CD4-positive, CD25-positive, alpha-beta regulatory T cell (primary cell): ENCODE measurements around the gene PCDHA9. TPM values are rescaled to one million over a fixed set of nuclear protein-coding genes. Genes with fewer than 3 reads are reported as not detected.
A peak's percentile ranks its signal among the peaks of the same experiment; 100 is the strongest.
"Not testable (repeated sequence)": the region's sequence is repeated elsewhere in the genome, so short reads cannot be mapped to it uniquely, and the experiment has no call there.

Experiments
- ATAC-seq, 2 donors: fragments of 150-1000 bp; cut with Tn5 transposase; one replicate each; pipeline ENCODE4 v1.10.0; 2021; ENCODE audit warnings: low read depth in 2 of 2, moderate number of reproducible peaks in 2 of 2, moderate library complexity in 1 of 2
- DNase-seq, 3 donors: peaks; one replicate each; pipeline versions ENCODE4 v3.0.0 to v3.0.0-alpha.2; 2012 to 2022; ENCODE audit warnings: mixed read lengths in 1 of 3
- H3K27ac ChIP-seq: one replicate; pipeline ENCODE4 v1.7.0; 2013; ENCODE audit warnings: mild to moderate bottlenecking, low read length; ENCODE audit not compliant: insufficient read depth, poor library complexity, severe bottlenecking
- H3K27me3 ChIP-seq: one replicate; pipeline ENCODE4 v1.7.0; 2013; ENCODE audit warnings: low read length; ENCODE audit not compliant: control insufficient read depth, insufficient read depth
- H3K36me3 ChIP-seq: one replicate; pipeline ENCODE4 v1.7.0; 2013; ENCODE audit warnings: mild to moderate bottlenecking, low read length, moderate library complexity; ENCODE audit not compliant: control insufficient read depth, insufficient read depth
- H3K4me1 ChIP-seq: 2 replicates; pipeline ENCODE4 v1.7.0; 2013; ENCODE audit warnings: mild to moderate bottlenecking, low read length; ENCODE audit not compliant: insufficient read depth, control insufficient read depth, poor library complexity, severe bottlenecking
- H3K4me3 ChIP-seq: one replicate; pipeline ENCODE4 v1.7.0; 2013; ENCODE audit warnings: low read depth, mild to moderate bottlenecking, low read length, moderate library complexity
- H3K9me3 ChIP-seq, 2 experiments: 1 replicate in 1 of 2; 2 replicates in 1 of 2; pipeline ENCODE4 v1.7.0; 2013; ENCODE audit warnings: low read length in 2 of 2, mild to moderate bottlenecking in 1 of 2, moderate library complexity in 1 of 2; ENCODE audit not compliant: control insufficient read depth in 2 of 2
- H3K27ac Mint-ChIP-seq, 3 donors: one replicate each; pipeline ENCODE4 v1.8.0; 2020 to 2022; ENCODE audit warnings: mild to moderate bottlenecking in 3 of 3, mixed read lengths in 3 of 3, moderate library complexity in 2 of 3
- H3K27me3 Mint-ChIP-seq: one replicate; pipeline ENCODE4 v1.8.0; 2022; ENCODE audit warnings: mild to moderate bottlenecking, mixed read lengths
- H3K36me3 Mint-ChIP-seq: one replicate; pipeline ENCODE4 v1.8.0; 2020; ENCODE audit warnings: mixed read lengths
- H3K4me1 Mint-ChIP-seq, 4 donors: one replicate each; pipeline ENCODE4 v1.8.0; 2020 to 2022; ENCODE audit warnings: mixed read lengths in 4 of 4, mild to moderate bottlenecking in 1 of 4
- H3K4me3 Mint-ChIP-seq, 4 donors: one replicate each; pipeline ENCODE4 v1.8.0; 2020 to 2022; ENCODE audit warnings: mild to moderate bottlenecking in 4 of 4, mixed read lengths in 4 of 4, moderate library complexity in 3 of 4
- H3K9me3 Mint-ChIP-seq, 7 donors: one replicate each; pipeline ENCODE4 v1.8.0; 2020 to 2022; ENCODE audit warnings: mixed read lengths in 7 of 7, mild to moderate bottlenecking in 3 of 7, moderate library complexity in 2 of 7
- polyA plus RNA-seq, 4 donors: library from polyadenylated mRNA; unstranded; fragments of 300-500 nt; fragmentation: Illumina TruSeq; gene quantifications; one replicate each; pipeline ENCODE4 v1.2.3, GENCODE V29; 2021
- total RNA-seq: library from RNA; stranded (reverse); gene quantifications from one replicate; pipeline ENCODE4 v1.2.3, GENCODE V29; 2022

Gene PCDHA9
- not detected for total RNA-seq
- polyA plus RNA-seq: not detected

DNA sequence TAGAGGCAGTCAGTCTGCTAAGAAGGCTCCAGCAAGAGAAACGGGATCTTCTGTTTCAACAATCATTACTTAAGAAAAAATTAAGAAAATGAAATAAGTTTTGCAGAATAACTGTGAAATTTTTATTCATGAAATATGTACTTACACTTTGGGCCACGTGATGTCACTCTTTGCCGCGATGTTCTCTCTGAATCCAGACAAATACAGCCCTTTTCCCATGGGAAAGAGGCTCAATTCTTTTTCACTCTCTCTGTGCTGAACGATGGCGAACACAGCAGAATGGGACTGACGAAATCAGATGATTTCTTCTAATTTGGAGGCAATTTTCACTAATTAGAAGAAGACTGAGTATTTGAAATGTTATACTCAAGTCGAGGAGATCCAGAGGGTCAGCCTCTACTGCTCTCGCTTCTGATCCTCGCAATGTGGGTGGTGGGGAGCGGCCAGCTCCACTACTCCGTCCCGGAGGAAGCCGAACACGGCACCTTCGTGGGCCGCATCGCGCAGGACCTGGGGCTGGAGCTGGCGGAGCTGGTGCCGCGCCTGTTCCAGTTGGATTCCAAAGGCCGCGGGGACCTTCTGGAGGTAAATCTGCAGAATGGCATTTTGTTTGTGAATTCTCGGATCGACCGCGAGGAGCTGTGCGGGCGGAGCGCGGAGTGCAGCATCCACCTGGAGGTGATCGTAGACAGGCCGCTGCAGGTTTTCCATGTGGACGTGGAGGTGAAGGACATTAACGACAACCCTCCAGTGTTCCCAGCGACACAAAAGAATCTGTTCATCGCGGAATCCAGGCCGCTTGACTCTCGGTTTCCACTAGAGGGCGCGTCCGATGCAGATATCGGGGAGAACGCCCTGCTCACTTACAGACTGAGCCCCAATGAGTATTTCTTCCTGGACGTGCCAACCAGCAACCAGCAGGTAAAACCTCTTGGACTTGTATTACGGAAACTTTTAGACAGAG, at the start of gene PCDHA9:
PCDHA9 (plus strand) TSS at position 244 of the 964 bp plus-strand sequence; CDS start at position 358, 114 bp downstream.
- ATAC-seq, H3K4me3 ChIP-seq, H3K36me3 Mint-ChIP-seq, H3K4me3 Mint-ChIP-seq, H3K27ac Mint-ChIP-seq, H3K27ac ChIP-seq, H3K4me1 Mint-ChIP-seq, H3K36me3 ChIP-seq, H3K27me3 ChIP-seq, H3K27me3 Mint-ChIP-seq, DNase-seq, H3K4me1 ChIP-seq: not testable (repeated sequence)
- peaks cover 0 to 13% (median 3%) of the 10 kb centered on the region in 7 donors for H3K9me3 Mint-ChIP-seq
- peaks cover 5 to 11% of the 10 kb centered on the region in 2 experiments for H3K9me3 ChIP-seq

DNA sequence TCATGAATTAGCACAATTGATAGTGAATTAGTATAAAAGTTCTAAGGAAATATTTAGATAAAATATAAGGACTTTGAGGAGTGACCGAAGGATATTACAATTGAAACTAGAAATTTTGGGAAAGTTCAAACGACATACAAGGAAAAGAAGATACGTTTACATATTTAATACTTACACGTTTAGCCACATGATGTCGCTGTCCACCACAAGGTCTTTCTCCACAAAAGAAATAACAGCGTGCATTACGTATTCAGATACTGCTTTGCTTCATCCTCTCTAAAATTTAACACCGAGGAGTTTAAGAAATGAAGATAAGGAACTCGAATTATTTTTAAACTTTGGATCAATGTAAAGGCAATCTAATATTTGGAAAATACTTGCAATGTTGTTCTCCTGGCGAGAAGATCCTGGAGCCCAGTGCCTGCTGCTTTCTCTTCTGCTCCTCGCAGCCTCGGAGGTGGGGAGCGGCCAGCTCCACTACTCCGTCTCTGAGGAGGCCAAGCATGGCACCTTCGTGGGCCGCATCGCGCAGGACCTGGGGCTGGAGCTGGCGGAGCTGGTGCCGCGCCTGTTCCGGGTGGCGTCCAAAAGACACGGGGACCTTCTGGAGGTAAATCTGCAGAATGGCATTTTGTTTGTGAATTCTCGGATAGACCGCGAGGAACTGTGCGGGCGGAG, 47.2 kb upstream of the PCDHA9 start, which contains the start of gene PCDHA3:
PCDHA3 (plus strand) TSS at position 242 of the 678 bp plus-strand sequence.
- DNase-seq (peak in 1 of 3 donors; percentile 6), ATAC-seq (no peak)
- H3K9me3 Mint-ChIP-seq: peaks cover 0 to 39% (median 10%) of the 10 kb centered on the region in 7 donors
- no peaks in the 10 kb centered on the region for H3K4me1 Mint-ChIP-seq
- Histone ChIP-seq H3K27ac (no peak within 1 kb of the TSS), H3K9me3 (peaks cover 6 to 32% of the 10 kb centered on the region in 2 experiments), H3K4me3 (no peak within 1 kb of the TSS), H3K4me1 (no peaks in the 10 kb centered on the region), H3K36me3 (no peaks in the 10 kb centered on the region), H3K27me3 (no peaks in the 10 kb centered on the region)
- peaks cover 5% of the 10 kb centered on the region for H3K27me3 Mint-ChIP-seq
- no peak within 1 kb of the TSS for H3K27ac Mint-ChIP-seq
- H3K36me3 Mint-ChIP-seq: no peaks in the 10 kb centered on the region
- H3K4me3 Mint-ChIP-seq: no peak within 1 kb of the TSS

DNA sequence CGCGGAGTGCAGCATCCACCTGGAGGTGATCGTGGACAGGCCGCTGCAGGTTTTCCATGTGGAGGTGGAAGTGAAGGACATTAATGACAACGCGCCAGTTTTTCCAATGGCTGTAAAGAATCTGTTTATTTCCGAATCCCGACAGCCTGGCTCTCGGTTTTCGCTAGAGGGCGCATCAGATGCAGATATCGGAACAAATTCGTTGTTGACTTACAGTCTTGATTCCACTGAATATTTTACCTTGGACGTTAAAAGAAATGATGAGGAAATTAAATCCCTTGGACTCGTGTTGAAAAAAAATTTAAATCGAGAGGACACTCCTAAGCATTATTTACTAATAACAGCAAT, 46.7 kb upstream of the PCDHA9 start:
- peaks cover 8 to 35% of the 10 kb centered on the region in 2 experiments for H3K9me3 ChIP-seq

DNA sequence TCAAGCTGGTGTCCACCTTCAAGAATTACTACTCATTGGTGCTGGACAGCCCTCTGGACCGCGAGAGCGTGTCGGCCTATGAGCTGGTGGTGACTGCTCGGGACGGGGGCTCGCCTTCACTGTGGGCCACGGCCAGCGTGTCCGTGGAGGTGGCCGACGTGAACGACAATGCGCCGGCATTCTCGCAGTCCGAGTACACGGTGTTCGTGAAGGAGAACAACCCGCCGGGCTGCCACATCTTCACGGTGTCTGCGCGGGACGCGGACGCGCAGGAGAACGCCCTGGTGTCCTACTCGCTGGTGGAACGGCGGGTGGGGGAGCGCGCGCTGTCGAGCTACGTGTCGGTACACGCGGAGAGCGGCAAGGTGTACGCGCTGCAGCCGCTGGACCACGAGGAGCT, 45.8 kb upstream of the PCDHA9 start:
- peaks cover 0 to 44% (median 11%) of the 10 kb centered on the region in 7 donors for H3K9me3 Mint-ChIP-seq
- not testable (repeated sequence) for H3K36me3 Mint-ChIP-seq, H3K27ac Mint-ChIP-seq, H3K4me3 Mint-ChIP-seq, H3K27me3 ChIP-seq, H3K27ac ChIP-seq, ATAC-seq, H3K4me3 ChIP-seq, H3K4me1 Mint-ChIP-seq, H3K4me1 ChIP-seq, DNase-seq, H3K36me3 ChIP-seq
- H3K27me3 Mint-ChIP-seq: peaks cover 12% of the 10 kb centered on the region
- H3K9me3 ChIP-seq: peaks cover 9 to 38% of the 10 kb centered on the region in 2 experiments

More for the DNA sequence above, 46.7 kb upstream of the PCDHA9 start:
- no peak overlapping the region for H3K4me3 ChIP-seq
- no peak overlapping the region for H3K4me3 Mint-ChIP-seq
- H3K36me3 Mint-ChIP-seq: no peaks in the 10 kb centered on the region
- peaks cover 8% of the 10 kb centered on the region for H3K27me3 Mint-ChIP-seq
- no peaks in the 10 kb centered on the region for H3K4me1 Mint-ChIP-seq
- no peaks in the 10 kb centered on the region for H3K4me1 ChIP-seq
- no peaks in the 10 kb centered on the region for H3K36me3 ChIP-seq
- DNase-seq (no peak), ATAC-seq (no peak)
- no peaks in the 10 kb centered on the region for H3K27me3 ChIP-seq
- H3K9me3 Mint-ChIP-seq: peaks cover 0 to 40% (median 11%) of the 10 kb centered on the region in 7 donors
- no peak overlapping the region for H3K27ac Mint-ChIP-seq
- H3K27ac ChIP-seq: no peak overlapping the region

DNA sequence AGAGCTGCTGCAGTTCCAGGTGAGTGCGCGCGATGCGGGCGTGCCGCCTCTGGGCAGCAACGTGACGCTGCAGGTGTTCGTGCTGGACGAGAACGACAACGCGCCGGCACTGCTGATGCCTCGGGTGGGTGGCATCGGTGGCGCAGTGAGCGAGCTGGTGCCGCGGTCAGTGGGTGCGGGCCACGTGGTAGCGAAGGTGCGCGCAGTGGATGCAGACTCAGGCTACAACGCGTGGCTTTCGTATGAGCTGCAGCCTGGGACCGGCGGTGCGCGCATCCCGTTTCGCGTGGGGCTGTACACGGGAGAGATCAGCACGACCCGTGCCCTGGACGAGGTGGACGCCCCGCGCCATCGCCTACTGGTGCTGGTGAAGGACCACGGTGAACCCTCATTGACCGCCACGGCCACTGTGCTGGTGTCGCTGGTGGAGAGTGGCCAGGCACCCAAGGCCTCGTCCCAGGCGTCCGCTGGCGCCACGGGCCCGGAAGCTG, 45.4 kb upstream of the PCDHA9 start:
- H3K27me3 ChIP-seq: peaks cover 3% of the 10 kb centered on the region
- no peak overlapping the region for H3K4me3 Mint-ChIP-seq
- no peak overlapping the region for H3K27ac ChIP-seq
- DNase-seq (no peak), ATAC-seq (no peak)
- peaks cover 12% of the 10 kb centered on the region for H3K27me3 Mint-ChIP-seq
- H3K4me1 Mint-ChIP-seq: no peaks in the 10 kb centered on the region
- H3K36me3 ChIP-seq: no peaks in the 10 kb centered on the region
- H3K27ac Mint-ChIP-seq: no peak overlapping the region
- H3K9me3 ChIP-seq: peaks cover 11 to 43% of the 10 kb centered on the region in 2 experiments
- no peaks in the 10 kb centered on the region for H3K4me1 ChIP-seq
- peaks cover 0 to 48% (median 11%) of the 10 kb centered on the region in 7 donors for H3K9me3 Mint-ChIP-seq
- no peaks in the 10 kb centered on the region for H3K36me3 Mint-ChIP-seq
- H3K4me3 ChIP-seq: no peak overlapping the region

DNA sequence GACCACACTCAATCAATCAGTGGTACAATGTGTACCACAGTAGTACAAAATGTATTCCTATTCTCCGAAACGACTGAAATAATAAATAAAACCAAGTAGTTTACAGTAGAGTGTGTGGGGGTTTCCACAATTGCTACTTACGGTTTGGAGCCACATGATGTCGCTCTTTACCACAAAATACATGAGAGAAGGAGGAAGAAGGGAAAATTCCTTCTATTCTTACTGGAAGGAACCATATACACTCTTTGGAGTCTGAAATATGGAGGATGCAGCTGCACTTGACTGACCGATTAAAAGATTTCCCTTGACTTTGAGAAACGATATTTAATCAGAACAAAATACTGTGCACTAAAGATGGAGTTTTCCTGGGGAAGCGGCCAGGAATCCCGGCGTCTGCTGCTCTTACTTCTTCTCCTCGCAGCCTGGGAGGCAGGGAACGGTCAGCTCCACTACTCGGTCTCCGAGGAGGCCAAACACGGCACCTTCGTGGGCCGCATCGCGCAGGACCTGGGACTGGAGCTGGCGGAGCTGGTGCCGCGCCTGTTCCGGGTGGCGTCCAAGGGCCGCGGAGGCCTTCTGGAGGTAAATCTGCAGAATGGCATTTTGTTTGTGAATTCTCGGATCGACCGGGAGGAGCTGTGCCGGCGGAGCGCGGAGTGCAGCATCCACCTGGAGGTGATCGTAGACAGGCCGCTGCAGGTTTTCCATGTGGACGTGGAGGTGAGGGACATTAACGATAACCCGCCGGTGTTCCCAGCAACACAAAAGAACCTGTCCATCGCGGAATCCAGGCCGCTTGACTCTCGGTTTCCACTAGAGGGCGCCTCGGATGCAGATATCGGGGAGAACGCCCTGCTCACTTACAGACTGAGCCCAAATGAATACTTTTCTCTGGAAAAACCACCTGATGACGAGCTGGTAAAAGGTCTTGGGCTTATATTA, 41.1 kb upstream of the PCDHA9 start, which contains the start of gene PCDHA4:
PCDHA4 (plus strand) TSS at position 235 of the 942 bp plus-strand sequence.
- peaks cover 0 to 48% (median 14%) of the 10 kb centered on the region in 7 donors for H3K9me3 Mint-ChIP-seq

More for the DNA sequence above, 41.1 kb upstream of the PCDHA9 start, which contains the start of gene PCDHA4:
- ATAC-seq (no peak), DNase-seq (peak in 1 of 3 donors; percentile 8)
- H3K4me1 Mint-ChIP-seq: no peaks in the 10 kb centered on the region
- H3K27ac Mint-ChIP-seq: no peak within 1 kb of the TSS
- H3K4me3 Mint-ChIP-seq: no peak within 1 kb of the TSS
- Histone ChIP-seq H3K27me3 (peaks cover 3% of the 10 kb centered on the region), H3K4me3 (no peak within 1 kb of the TSS), H3K9me3 (peaks cover 8 to 36% of the 10 kb centered on the region in 2 experiments), H3K36me3 (no peaks in the 10 kb centered on the region), H3K27ac (no peak within 1 kb of the TSS), H3K4me1 (no peaks in the 10 kb centered on the region)
- no peaks in the 10 kb centered on the region for H3K36me3 Mint-ChIP-seq
- peaks cover 12% of the 10 kb centered on the region for H3K27me3 Mint-ChIP-seq
